NCI-H2171 treated with DMSO at 0.1 percent for 48 hours (cell line): ENCODE measurements around the gene CALR3.
A peak's percentile ranks its signal among the peaks of the same experiment; 100 is the strongest.
"Not testable (repeated sequence)": the region's sequence is repeated elsewhere in the genome, so short reads cannot be mapped to it uniquely, and the experiment has no call there.

Experiments
- DNase-seq: peaks from one replicate; lab custom pipeline; 2025; lab: John Stamatoyannopoulos, UW

CALR3 gene

DNA sequence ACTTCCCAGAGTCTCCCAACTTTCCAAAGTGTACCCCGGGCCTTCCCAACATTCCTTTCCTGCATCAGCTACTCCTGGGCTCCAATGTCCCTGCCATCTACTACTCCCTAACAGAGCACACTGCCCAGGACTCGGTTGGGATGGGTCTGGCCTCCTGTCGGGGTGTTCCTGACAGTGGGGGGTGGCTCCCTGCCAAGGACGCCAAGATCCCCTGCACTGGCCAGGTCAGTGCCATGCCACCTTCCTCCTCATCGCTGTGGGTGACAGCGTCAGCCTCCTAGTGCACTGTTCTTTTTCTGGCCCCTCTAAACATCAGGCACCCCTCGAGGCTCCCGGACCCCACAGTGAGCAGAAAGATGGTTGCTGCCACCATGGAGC lies 38.0 kb downstream of the CALR3 start:
- DNase-seq, result no peak

DNA sequence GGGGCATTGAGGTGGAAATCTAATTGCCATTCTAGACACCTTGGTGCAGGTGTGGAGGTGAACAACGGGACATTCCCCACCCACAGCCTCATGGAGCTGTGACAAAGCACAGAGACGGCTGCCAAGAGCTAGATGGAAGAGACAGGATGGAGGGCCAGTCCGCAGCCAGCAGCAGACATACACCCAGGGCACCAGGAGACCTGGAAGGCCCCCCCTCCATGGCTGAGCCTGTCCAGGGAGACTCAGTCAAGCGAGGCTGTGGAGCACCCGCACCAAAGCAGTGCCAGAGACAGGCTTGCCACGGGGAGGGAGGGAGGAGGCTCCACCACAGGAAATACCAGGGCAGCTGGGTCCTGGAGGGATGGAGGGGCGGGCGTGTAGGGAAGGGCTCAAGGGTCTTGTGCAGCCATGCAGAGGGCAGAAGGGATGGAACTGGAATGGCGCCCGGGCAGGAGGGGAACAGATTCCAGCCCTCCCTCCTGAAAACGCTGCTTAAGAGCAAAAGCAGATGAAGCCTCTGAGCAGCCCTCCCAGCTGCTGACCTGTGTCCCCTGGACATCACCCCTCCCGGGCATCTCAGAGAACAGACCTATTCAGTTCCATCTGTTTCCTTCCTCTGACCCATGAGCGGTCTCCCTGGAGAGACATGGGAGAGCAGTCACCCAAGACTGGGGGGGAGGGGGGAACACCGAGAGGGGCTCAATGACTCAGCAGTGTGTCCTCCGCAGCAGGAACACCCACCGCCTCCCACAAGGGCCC lies 38.6 kb downstream of the CALR3 start:
- peak; percentile 77 for DNase-seq

DNA sequence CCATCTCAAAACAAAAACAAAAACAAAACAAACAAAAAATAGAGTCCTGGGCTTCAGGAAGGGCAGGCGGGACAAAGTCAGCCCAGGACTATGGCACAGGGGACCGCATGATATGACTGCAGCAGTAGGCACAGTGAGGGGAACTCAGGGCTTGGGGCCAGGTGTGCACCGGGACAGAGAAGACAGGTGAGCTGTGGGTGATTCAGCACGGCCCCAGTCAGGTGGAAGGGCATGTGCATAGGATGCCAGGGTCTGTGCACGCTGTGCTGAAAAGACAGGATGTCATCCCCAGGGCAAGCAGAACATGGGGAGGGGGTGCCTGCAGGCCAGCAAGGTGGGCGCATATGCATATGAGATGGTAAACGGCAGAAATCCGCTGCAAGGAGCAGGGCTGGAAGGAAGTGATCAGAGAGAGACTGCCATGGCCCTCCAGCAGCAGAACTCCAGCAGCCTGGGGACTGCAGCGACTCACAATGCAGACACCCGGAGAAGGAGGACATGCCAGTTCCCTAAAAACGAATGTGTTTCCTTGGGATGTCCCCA lies 39.2 kb downstream of the CALR3 start:
- DNase-seq, result peak; percentile 46

DNA sequence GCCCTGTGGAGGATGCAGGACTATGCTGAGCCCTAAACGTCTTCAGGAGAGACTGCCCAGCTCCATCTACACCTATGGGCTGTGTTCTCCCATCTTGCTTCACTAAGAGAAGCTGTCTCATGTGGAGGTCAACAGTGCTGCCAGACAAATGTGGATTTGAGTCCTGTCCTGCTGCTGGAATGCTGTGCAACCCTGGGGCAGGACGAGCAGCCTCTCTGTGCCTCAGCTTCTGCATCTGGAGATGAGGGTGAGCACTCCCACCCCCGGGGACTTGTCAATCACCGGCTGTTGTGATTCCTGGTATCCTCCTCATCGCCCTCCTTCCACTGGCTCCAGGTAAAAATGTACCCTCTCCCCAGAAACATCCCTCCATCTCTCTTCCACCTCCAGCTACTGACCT lies 40.5 kb downstream of the CALR3 start:
- DNase-seq, result no peak

DNA sequence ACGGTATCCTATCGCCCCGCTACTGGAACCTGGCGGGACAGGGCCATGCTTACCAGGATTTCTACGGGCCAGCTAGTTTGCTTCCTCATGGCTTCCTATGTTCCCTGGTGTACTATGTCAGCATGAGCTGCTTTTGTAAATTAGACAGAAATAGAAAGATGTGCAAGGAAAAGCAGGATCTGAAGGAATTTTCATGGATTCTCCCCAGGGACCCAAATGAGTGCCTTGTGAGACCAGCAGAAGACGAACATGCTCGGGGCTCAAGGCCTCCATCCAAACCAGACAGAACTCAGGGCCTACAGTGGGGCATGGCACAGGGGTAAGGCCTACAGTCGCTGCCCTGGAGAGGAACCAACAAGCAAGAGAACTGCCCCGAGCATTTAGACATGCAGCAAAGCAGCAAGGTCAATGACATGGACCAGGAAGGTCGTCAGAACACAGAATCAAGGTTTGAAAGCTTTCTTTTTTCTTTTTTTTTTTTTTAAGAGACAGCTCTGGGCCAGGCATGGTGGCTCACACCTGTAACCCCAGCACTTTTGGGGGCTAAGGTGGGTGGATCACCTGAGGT lies 41.5 kb downstream of the CALR3 start:
- DNase-seq, result no peak

DNA sequence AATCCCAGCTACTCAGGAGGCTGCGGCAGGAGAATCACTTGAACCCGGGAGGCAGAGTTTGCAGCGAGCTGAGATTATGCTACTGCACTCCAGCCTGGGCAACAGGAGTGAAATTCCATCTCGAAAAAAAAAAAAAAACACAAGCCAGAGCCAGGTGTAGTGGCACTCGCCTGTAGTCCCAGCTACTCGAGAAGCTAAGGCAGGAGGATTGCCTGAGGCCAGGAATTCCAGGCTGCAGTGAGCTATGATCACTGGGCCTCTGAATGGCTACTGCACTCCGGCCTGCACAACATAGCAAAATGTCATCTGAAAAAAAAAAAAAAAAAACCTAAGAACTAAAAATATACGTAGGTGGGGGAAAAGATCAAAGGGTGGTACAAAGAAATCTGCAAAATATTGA lies 43.6 kb downstream of the CALR3 start:
- DNase-seq, result no peak

DNA sequence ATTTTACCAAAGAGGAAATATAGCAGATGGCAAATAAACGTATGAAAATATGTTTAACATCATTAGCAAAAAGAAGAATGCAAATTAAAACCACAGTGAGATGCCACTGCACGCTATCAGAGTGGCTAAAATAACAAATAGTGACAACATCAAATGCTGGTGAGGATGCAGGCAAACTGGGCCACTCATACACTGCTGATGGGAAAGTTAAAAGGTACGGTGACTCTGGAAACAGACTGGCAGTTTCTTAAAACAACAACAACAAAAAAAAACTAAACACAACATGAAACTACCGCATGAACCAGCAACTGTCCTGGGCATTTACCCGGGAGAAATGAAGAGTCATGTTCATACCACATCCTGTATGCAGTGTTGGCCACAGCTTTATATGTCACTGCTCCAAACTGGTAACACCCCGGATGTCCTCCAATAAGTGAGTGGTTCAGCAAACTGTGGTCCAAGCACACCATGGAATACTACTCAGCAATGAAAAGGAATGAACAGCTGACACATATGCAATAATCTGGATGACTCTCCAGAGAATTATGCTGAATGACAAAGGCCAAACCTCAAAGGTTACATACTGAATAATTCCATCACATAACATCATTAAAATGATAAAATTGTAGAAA lies 46.5 kb downstream of the CALR3 start:
- DNase-seq, result no peak

DNA sequence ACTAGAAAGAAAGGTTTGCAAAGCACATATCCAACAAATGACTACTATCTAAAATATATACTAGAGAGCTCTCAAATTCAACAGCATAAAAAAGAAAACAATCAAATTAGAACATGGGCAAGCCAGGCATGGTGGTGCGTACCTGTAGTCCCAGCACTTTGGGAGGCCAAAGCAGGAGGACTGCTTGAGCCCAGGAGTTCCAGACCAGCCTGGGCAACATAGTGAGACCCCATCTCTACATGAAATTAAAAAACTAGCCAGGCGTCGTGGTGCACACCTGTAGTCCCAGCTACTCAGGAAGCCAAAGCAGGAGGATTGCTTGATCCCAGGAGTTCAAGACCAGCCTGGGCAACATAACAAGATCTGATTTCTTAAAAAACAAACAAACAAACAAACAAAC lies 47.1 kb downstream of the CALR3 start:
- not testable (repeated sequence) for DNase-seq

DNA sequence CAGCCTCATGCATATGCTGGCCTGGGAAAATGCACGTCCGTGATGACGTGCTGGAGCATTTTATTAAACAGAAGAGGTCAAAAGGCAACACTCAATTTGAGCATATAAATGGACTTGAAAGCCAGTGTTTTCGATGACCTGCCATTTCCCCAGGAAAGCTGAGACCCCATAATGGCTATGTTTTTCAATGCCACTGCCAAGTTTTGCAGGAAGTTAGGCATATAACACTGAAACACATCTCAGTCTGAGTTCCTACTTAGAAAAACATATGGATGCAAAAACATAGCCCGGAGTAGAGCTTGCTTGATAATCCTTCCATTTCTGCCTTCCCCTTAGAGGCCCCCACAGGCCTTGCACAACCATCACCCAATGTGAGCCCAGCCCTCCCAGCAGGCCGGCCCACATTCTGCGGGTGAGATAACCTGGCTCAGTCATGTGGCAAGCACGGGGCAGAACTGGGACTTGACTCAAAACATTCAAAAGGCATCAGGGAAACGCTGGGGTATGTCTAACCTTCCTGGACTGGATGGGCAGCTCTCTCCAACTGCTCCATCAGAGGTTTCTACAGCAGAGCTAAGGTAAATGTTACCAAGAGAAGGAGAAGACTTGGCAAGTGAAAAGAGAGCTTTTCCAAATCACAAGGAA lies 49.1 kb downstream of the CALR3 start:
- DNase-seq, result no peak

DNA sequence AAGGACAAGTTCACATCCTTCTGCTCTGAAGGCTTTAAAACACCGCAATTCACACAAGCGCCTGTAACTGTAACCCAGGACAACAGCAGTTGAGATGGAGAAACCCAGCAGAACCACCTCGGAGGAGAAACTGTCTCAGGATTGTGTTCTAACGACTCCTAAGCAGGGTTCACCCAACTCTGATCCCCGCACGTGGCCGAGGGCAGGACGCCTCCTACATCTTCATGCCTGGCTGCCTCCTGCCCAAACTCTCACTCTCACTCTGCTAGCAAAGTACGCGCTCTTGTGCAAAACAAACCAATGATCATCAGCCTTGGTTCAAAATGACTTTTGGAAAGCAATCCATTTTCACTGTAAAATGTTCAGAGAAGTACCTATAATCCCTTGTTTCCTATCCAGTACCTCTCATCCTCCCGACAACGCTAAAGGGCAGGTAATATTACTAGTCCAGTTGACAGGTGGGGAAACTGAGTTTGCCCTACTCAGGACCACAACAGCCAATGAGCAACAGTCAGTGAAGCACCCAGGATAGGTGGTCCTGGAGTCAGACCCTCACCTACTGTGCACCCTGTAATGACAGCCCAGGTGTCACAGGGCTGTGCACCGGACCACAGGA lies 49.8 kb downstream of the CALR3 start:
- DNase-seq, result no peak

DNA sequence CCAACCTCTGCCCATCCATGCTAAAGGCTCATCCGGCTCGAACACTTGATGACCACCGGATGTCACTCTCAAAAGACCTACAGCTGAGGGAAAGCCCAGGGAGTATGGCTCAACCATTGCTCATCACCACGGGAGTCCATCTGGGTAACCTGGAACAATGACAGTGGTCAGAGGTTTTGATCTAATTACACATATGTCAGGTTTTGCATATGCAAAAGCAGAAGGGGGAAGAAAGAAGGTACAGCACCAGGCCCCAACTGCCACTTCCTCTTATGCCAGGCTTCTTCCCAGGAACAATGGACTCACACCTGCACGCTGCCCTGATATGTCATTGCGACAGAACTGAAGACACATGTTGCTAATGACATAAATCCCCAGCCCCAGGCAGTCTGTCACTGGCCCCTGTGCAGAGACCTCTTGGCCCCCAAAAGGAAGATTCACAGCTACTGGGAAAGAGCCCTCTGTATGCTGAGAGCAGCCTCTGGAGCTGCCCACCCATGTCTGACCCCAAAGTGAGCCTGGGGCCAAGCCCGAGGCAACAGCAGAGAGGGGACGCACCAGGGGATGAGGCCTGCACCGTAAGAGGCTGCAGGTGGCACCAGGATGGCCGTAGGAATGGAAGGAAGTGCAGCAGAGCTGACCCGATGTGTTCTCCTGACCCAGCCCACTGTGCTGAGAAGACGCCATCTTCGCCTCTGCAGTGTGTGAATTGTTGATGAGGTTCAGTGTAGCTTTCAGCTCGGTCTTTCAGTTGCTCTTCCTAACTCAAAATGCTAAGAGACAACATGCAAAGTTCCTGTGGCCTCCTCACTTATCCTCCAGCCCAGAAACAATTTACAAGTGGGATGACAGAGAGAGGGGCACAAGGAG lies 50.5 kb downstream of the CALR3 start:
- no peak for DNase-seq

DNA sequence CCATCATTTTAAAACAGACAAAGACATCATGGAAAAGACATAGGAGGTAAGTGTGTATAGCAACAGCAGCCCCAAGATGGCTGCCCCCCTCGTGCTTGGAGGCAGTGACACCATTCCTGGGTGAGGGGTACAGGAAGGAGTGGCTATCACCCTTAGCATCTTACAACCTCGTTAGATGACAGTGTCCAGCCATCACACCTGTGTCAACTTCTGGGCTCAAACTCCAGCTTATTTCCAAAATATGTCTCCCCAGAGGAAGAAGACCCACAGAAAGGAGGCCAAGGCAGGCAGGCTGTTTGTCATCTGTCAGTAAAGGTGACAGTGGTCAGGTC lies 51.7 kb downstream of the CALR3 start:
- no peak for DNase-seq

DNA sequence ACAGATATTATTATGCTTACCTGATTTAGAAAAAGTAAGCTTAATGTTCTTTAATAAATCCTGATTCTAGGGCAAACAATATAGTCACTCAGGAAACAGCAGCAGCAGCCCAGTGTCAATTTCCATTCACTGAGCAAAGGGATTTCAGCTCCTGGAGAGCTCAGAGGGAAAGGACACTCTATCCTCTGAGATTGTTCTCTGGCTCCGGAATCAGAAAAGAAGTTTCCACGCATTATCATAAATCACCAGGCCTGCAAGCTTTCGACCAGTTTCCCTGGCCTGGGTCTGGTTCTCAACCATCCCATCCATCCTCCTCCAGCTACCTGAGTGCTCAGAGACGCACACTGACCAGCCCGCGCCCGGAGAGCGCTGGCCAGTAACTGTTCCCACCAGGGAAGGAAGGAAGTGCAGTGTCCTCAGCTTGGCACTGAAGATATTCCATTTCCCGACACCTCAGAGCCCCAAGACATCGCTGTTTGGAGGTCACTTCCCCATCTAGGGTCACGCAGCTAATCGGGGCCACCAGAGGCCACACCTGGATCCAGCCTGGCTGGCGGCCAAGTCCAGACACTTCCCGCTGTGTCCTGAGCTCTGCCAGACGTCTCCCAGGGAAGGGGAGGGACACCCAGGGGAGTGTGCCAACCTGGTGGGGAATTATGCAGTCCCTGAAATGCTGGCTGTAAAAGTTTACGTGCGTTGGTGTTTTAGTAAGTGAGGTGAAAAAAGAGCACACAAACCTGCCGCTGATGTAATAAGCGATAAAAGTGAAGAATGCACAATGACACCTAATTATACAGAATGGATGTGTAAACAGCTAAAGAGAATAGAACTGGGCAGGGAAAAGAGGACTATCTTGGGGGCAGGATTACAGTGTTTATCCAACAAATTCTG lies 53.3 kb downstream of the CALR3 start:
- DNase-seq, result peak; percentile 39

DNA sequence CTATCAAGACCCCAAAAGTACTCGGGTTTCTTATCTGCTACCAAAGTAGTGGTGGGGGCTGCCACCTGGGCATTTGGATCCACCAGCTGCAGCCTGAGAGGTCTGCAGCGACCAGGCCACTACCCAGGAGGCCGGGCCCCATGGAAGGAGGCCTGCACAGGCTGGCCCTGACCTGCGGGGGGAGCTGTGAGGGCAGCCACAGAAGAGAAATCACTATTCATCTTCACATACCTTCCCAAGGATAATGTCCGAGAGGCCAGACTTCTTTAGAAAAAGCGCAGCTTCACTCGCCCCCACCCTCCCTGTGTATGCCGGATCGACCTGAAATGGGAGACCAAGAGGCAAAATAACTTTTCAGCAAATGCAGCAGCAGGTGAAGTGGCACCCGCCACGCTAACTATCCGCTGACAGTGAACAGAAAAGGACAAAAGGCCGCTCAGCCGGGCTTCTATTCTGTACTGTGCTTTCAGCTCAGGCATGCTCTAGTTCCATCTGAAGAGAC lies 54.3 kb downstream of the CALR3 start:
- no peak for DNase-seq

DNA sequence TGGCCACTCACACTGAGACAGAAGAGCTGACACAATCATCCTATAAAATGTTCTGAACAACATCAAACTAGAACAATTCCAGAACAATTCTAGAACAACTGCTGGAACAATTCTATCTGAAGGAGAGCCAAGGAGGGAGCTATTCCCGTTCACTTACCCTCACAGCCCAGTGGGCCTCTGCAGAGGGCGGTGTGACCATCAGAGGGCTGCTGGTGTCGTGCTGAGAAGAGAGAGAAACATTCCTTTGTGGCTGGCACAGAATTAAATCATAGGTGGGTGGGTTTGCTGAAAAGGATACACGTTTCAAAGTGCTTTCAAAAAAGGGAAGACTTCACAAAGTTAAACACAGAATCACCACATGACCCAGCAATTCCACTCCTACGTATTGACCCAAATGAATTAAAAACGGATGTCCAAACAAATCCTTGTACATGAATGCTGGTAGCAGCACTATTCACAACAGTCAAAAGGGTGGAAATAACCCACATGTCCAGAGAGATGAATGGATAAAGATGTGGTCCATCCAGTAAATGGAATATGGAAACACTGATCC lies 59.1 kb downstream of the CALR3 start:
- DNase-seq, result no peak

DNA sequence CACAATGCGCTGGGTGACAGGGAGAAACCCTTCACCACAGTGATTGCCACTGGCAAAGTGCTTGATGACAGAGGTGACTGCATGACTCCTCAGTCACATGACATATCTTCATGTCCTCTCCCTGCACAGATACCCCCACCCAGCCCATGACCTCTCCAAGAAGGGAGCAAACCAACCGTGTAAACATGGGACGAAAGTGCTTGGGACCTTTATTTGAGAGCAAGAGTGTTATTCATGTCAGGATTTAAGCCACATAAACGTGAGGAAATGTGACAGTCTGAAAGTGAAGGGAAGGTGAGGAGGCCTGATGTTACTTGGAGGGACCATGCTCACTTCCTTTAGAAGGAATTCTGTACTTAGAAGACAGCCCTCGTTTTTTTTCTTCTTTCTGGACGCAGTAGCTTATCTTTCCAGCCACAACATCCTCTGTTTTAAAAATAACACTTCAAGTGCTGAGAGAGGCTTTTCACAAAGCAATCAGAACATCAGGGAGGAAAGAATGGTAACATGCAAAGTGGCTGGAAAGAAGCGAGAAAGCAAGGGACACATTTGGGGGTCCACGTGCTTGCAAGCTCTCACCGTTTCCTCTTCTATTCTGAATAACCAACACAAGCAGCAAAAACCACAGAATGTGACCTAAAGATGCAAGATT lies 59.8 kb downstream of the CALR3 start:
- no peak for DNase-seq

DNA sequence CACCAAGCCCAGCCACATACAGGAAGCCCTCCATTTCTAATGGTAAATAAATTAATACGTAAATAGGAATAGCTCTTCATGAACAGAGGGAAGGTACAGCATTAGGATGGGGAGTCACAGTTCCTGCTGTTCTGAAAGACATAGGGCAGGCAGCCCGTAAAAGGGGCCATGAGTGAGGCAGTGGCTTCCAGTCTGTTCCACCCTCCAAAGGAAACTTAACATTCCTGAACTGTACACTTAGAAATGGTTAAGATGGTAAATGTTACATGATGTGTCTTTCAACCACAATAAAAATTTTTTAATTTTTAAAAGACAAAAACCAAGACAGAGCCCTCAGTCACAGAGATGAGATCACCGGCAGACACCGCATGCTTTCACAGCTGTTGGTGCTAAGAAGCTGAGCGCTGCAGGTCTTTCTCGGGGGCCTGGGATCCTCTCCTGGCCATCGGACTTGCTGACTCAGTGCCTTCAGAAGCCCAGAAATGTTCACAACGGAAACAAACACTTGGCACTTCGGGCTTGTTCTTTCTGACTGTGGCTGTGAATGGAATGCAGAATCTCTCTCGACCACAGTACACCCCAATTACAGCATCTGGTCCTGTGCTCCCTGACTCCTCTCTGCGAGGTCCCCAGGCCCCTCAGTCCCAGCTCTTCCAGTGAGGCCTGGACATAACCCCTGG lies 60.6 kb downstream of the CALR3 start:
- no peak for DNase-seq

DNA sequence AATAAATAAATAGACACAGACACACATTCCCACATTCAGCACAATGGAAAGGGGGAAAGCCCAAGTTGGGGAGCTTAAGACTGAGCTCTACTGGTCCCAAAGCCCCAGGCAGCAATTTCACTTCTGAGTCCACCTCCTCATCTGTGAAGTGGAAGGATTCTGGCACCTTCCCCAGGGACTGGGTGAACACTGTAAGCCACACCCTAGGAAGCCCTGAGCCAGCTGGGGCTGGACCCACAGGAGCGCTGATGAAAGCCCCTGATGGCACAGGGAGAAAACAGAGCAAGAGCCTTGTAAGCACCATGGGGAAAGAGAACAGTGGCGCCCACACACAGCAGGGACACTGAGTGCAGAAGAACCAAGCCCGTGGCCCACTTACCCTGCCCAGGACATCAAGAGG lies 62.0 kb downstream of the CALR3 start:
- no peak for DNase-seq

DNA sequence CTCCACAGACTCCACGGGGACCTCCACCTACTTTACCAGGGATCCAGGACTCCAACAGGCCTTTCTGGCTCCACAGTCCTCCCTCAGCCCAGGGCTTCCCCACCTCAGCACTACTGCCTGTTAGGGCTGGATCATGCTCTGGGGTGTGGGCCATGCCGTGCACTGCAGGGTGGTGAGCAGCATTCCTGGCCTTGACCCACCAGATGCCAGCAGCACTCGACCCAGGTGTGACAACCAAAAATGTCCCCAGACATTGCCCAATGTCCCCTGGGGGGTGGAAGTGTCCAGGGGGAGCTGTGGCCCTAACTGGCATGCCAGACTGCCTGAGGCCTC lies 66.2 kb downstream of the CALR3 start:
- DNase-seq, result no peak
